Upper lobe of left lung (tissue), 6 donors: Measurements from ENCODE around the gene MEGF10. TPM values are rescaled to one million over a fixed set of nuclear protein-coding genes. Genes with fewer than 3 reads are reported as not detected.

Source experiments
- ATAC-seq, 2 donors: fragments of 200-7000 bp; cut with Tn5 transposase; one replicate each; pipeline ENCODE4 v1.9.1; 2022; ENCODE audit warnings: mild to moderate bottlenecking in 2 of 2, moderate library complexity in 2 of 2; ENCODE audit not compliant: low FRiP score in 2 of 2
- DNase-seq, 2 donors: peaks; one replicate each; pipeline ENCODE4 v3.0.0-alpha.2; 2019 to 2020
- H3K27ac ChIP-seq, 4 donors: fragments of 200-600 bp; sonication (generic); one replicate each; pipeline ENCODE4 v1.5.1; 2016 to 2019
- H3K27me3 ChIP-seq, 4 donors: fragments of 200-600 bp; sonication (generic); one replicate each; pipeline ENCODE4 v1.5.1; 2017 to 2019
- H3K36me3 ChIP-seq, 4 donors: fragments of 200-600 bp; sonication (generic); one replicate each; pipeline ENCODE4 v1.5.1; 2016 to 2019
- H3K4me1 ChIP-seq, 4 donors: fragments of 200-600 bp; sonication (generic); one replicate each; pipeline ENCODE4 v1.5.1; 2018 to 2019
- H3K4me3 ChIP-seq, 4 donors: fragments of 200-600 bp; sonication (generic); one replicate each; pipeline ENCODE4 v1.5.1; 2017 to 2019; ENCODE audit warnings: mild to moderate bottlenecking in 2 of 4, moderate library complexity in 1 of 4
- H3K9me3 ChIP-seq, 4 donors: fragments of 200-600 bp; sonication (generic); one replicate each; pipeline ENCODE4 v1.5.1; 2018 to 2019
- CTCF ChIP-seq, 6 experiments: fragments of 450-650 bp in 4 of 6; fragments of 200-600 bp in 2 of 6; sonication (generic) in 2 of 6; IDR thresholded peaks; one replicate each; pipeline ENCODE4 v1.5.1; 2016 to 2019; ENCODE audit warnings: antibody characterized with exemption in 6 of 6
- EP300 ChIP-seq, 4 donors: sonication (generic); formaldehyde crosslinking; IDR thresholded peaks; one replicate each; pipeline ENCODE4 v1.5.1; 2017; ENCODE audit warnings: antibody characterized with exemption in 4 of 4, control low read depth in 2 of 4
- POLR2A ChIP-seq, 4 donors: fragments of 450-650 bp; IDR thresholded peaks; one replicate each; pipeline ENCODE4 v1.5.1; 2016 to 2017; ENCODE audit warnings: antibody characterized with exemption in 4 of 4, mild to moderate bottlenecking in 2 of 4
- POLR2AphosphoS5 ChIP-seq, 2 donors: sonication (generic); formaldehyde crosslinking; IDR thresholded peaks; one replicate each; pipeline ENCODE4 v1.5.1; 2017; ENCODE audit warnings: antibody characterized with exemption in 2 of 2
- WGBS, 2 donors: methylation state at CpG; one replicate each; pipeline ENCODE4 v1.1.5; 2017 to 2018; 5-methylcytosine and 5-hydroxymethylcytosine counted together
- small RNA-seq, 4 donors: library from RNA; depleted of rRNA; stranded (forward); fragments of <200 nt; gene quantifications; one replicate each; pipeline ENCODE3, GENCODE V24; 2016
- total RNA-seq, 6 donors: library from RNA; depleted of rRNA in 4 of 6; stranded (reverse); fragments of >200 nt in 4 of 6; gene quantifications; one replicate each; pipeline versions ENCODE4 v1.1.0 to v1.2.1, GENCODE V29; 2016 to 2021
- donor health status: DM: no; HTN: no; CAD: no; lungs with moderate emphysema.
- donor health status: DM: no; HTN: yes; CAD: no; lungs with severe emphysema.

MEGF10 gene
- total RNA-seq, 6 donors from 2014 or later: under 0.01 to 3.3 (median 0.17) TPM; not detected in 3

GRCh38 chr5:127508644-127509373 is 218.2 kb downstream of the MEGF10 start:
- Histone ChIP-seq H3K27ac (no peak overlapping the region), H3K9me3 (no peaks in the 10 kb centered on the region), H3K4me3 (no peak overlapping the region), H3K4me1 (no peaks in the 10 kb centered on the region), H3K36me3 (no peaks in the 10 kb centered on the region), H3K27me3 (no peaks in the 10 kb centered on the region)
- DNase-seq (no peak), ATAC-seq (no peak)
- 78 to 82% methylated on average over 2 of the region's 2 CpGs for WGBS, 2 donors
- TF ChIP-seq CTCF (IDR thresholded peaks at IDR 0.05) (no peak), POLR2A (IDR thresholded peaks at IDR 0.05) (no peak), EP300 (IDR thresholded peaks at IDR 0.05) (no peak), POLR2AphosphoS5 (IDR thresholded peaks at IDR 0.05) (no peak)

Small RNA genes within 50 kb of the gene (small RNA-seq; reads per million reads assigned to genes)
- 0 reads per million in 4 donors for gene AC010424.1

Other genes with a start within 250 kb of the MEGF10 start
- 10 to 100 TPM in 1 of 6 donors, 1 to 10 TPM in 5; 1.9 to 13.6 (median 6.1) TPM for gene C5orf63, start 217.3 kb upstream of the MEGF10 start, total RNA-seq
- 10 to 100 TPM; 30.1 to 61.8 (median 45.5) TPM for gene PRRC1, start 226.8 kb downstream of the MEGF10 start, total RNA-seq